Measurements from ENCODE around the gene NR3C1.

Gene NR3C1

GRCh38 chr5:143405063-143405848, 1.8 kb upstream of the NR3C1 start:
- ChIA-PET POLR2A (interaction anchor here (0.8 to 1.5 kb wide), 3 partner anchors 132 to 149 kb away, joined by 4 to 8 read pairs (median 5); no protein-coding TSS in a partner anchor), CTCF (interaction anchor here (0.7 to 2.7 kb wide), 13 partner anchors 39 to 737 kb away, joined by 3 to 30 read pairs (median 4); no protein-coding TSS in a partner anchor)
- TF ChIP-seq, protein P1, sequence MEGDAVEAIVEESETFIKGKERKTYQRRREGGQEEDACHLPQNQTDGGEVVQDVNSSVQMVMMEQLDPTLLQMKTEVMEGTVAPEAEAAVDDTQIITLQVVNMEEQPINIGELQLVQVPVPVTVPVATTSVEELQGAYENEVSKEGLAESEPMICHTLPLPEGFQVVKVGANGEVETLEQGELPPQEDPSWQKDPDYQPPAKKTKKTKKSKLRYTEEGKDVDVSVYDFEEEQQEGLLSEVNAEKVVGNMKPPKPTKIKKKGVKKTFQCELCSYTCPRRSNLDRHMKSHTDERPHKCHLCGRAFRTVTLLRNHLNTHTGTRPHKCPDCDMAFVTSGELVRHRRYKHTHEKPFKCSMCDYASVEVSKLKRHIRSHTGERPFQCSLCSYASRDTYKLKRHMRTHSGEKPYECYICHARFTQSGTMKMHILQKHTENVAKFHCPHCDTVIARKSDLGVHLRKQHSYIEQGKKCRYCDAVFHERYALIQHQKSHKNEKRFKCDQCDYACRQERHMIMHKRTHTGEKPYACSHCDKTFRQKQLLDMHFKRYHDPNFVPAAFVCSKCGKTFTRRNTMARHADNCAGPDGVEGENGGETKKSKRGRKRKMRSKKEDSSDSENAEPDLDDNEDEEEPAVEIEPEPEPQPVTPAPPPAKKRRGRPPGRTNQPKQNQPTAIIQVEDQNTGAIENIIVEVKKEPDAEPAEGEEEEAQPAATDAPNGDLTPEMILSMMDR (IDR thresholded peaks at IDR 0.05; ENCODE audit: insufficient read depth, low read length, missing control alignments), result no peak

DNA sequence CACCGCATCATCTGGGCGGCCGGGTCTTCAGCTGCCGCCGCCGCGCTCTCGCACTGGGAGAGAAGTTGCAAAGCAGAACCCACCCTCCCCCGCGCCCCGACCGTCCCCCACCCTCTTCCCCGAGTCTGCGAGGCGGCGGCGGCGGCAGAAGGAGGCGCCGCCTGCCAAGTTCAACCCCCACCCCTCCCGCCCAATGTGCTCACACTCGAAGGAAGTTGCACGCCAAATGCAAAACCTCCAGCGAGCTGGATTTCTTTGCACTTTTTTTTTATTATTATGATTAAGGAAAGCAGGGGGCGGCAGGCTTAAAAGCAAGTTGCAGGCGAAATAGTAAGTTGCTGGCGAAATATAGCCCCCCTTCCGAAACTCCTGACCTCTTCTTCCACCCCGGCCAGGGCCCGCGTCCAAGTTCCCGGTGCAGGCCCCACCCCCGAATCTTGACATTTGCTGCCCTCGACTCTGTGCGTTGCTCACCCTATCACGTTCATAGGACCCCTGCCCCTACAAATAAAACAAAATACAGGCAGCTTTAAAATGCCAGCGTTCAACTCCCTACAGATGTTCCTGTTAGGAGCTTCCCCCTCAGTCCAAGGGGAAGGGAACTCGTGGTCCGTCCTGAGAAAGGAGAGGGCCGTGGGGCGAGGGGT, 1.1 kb upstream of the NR3C1 start:
- POLR2A ChIA-PET, result interaction anchor here (0.6 to 1.5 kb wide), 9 partner anchors 132 to 485 kb away, joined by 3 to 8 read pairs (median 4); no protein-coding TSS in a partner anchor

More at GRCh38 chr5:143405063-143405848, 1.8 kb upstream of the NR3C1 start:
- peak overlapping the region; percentile 80 for H3K4me3 ChIP-seq (ENCODE audit: low read depth, low read length)
- peak; percentile 17 for DNase-seq (ENCODE audit: low read depth, low spot score)

DNA sequence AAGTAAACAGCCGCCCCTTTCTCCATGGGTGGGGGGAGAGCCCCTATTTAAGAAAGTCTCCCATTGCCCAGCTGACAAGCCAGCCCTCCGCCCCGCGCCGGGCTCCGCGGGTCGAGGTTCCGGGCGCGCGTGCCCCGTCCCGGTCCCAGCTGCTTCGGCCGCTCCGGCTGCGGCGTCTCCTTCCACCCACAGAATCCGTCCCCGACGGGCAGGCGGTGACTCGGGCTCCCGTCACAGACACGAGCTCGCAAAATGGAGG, 223 bp downstream of the NR3C1 start:
- TF ChIP-seq, protein P1 (IDR thresholded peaks at IDR 0.05; ENCODE audit: insufficient read depth, low read length, missing control alignments), result no peak
- ChIA-PET POLR2A (interaction anchor here (0.6 to 1.1 kb wide), 7 partner anchors 151 to 477 kb away, joined by 3 to 6 read pairs (median 3); no protein-coding TSS in a partner anchor), CTCF (interaction anchor here (0.6 to 2.7 kb wide), 19 partner anchors 10 to 781 kb away, joined by 3 to 30 read pairs (median 3); no protein-coding TSS in a partner anchor)
- H3K4me3 ChIP-seq (ENCODE audit: low read depth, low read length), result peak overlapping the region; percentile 80
- no peak for DNase-seq (ENCODE audit: low read depth, low spot score)

More for the DNA sequence above, 1.1 kb upstream of the NR3C1 start:
- peak overlapping the region; percentile 80 for H3K4me3 ChIP-seq (ENCODE audit: low read depth, low read length)
- TF ChIP-seq, protein P1 (IDR thresholded peaks at IDR 0.05; ENCODE audit: insufficient read depth, low read length, missing control alignments), result no peak
- DNase-seq (ENCODE audit: low read depth, low spot score), result peak; percentile 75
- CTCF ChIA-PET, result interaction anchor here (0.6 to 2.7 kb wide), 28 partner anchors 9 to 779 kb away, joined by 3 to 30 read pairs (median 3); no protein-coding TSS in a partner anchor

DNA sequence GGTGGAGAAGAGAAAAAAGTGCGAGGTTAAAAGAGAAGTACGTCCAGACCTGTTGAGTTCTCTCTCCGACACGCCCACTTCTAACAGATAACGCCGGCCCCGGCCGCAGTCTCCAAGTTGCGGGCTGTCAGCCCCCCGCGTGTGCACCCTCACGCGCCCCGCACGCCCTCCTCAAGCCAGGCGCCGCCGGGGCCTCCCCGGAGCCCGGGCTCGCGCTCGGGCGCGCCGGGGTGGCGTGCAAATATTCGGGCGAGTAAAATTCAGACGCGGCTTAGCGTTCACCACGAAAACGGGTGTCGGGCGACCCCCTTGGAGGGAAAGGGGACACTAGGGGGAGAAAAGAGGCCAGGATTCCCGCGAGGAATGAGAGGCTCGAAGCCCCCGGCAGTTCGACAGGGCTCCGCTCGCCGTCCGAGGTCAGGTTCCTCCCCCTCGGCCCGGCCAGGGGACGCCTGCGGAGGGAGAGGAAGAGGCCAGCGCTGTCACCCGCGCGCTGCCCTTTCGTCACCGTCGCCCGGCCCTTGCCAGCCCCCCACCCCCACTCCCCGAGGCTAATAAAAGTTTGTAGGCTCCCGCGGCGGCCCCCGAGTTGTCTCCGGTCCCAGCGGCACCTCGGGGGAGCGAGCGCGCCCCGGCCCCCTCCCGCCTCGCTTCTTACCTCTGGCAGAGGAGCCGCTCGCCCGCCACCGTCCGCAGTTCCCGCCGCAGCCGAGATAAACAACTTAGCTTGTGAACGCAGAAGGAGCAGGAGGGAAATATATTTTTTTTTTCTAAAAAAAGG, 743 bp downstream of the NR3C1 start:
- CTCF ChIA-PET, result interaction anchor here (0.9 to 2.7 kb wide), 14 partner anchors 14 to 781 kb away, joined by 3 to 30 read pairs (median 4); no protein-coding TSS in a partner anchor

DNA sequence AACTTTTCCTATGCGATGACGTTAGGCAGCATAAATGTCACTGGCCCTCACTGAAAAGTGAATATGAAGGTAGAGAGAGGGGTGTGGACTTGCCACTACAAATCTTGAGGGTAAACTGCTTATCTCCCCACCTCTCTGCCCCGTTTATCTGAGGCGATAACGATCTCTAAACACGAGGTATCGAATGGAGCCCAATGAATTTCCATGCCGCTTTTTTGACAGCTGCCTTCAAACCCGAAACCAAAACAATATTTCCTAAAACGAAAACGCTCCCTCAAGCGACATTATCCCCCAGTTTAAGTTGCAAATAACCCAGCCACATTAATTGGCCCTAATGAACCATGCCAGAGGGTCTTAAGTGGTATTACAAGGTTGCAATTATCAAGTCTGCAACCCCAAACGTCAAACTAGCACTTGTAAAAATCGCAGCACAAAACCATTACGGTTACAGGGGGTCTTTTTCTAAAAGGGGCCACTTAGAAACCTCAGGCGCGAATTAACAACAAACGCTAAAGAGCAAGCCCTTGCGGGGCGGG, 1.4 kb downstream of the NR3C1 start:
- TF ChIP-seq, protein P1 (IDR thresholded peaks at IDR 0.05; ENCODE audit: insufficient read depth, low read length, missing control alignments), result no peak
- ChIA-PET CTCF (interaction anchor here (1.5 to 2.1 kb wide), 2 partner anchors 246 to 423 kb away, joined by 3 to 12 read pairs; no protein-coding TSS in a partner anchor), POLR2A (interaction anchor here (0.6 kb wide), 1 partner anchor 335 kb away, joined by 3 read pairs; no protein-coding TSS in a partner anchor)
- DNase-seq (ENCODE audit: low read depth, low spot score), result no peak
- peak overlapping the region; percentile 80 for H3K4me3 ChIP-seq (ENCODE audit: low read depth, low read length)

More for the DNA sequence above, 743 bp downstream of the NR3C1 start:
- no peak for DNase-seq (ENCODE audit: low read depth, low spot score)
- H3K4me3 ChIP-seq (ENCODE audit: low read depth, low read length), result peak overlapping the region; percentile 80
- POLR2A ChIA-PET, result interaction anchor here (0.6 to 1.1 kb wide), 5 partner anchors 151 to 477 kb away, joined by 3 to 6 read pairs (median 3); no protein-coding TSS in a partner anchor
- TF ChIP-seq, protein P1 (IDR thresholded peaks at IDR 0.05; ENCODE audit: insufficient read depth, low read length, missing control alignments), result no peak

Data from AG04449 (cell line).